GM12878 (cell line): ENCODE results near the gene KCNJ3. TPM values are rescaled to one million over a fixed set of nuclear protein-coding genes. Genes with fewer than 3 reads are reported as not detected.

Source experiments
- ATAC-seq: fragments of 200-7000 bp; cut with Tn5 transposase; 3 replicates; pipeline ENCODE4 v1.9.1; 2020; ENCODE audit warnings: mild to moderate bottlenecking, moderate library complexity
- BruUV-seq: library from RNA; stranded (reverse); fragments of 400-500 nt; replicated peaks from 2 replicates; lab custom pipeline; 2021; lab: Mats Ljungman, UMichigan
- CTCF ChIA-PET: fragments of 300-600 bp; sonication (Branson Sonifier 250); formaldehyde crosslinking; extraction: SDS; loops from one replicate; lab custom pipeline; 2021; ENCODE audit warnings: inconsistent platforms; lab: Yijun Ruan, JAX
- POLR2A ChIA-PET: fragments of 350-600 bp; formaldehyde crosslinking; extraction: SDS; loops from one replicate; lab custom pipeline; 2021; ENCODE audit warnings: inconsistent platforms; lab: Charles Lee
- RAD21 ChIA-PET: fragments of 300-600 bp; sonication (Branson Sonifier 250); formaldehyde crosslinking; loops from one replicate; lab custom pipeline; 2023; ENCODE audit warnings: antibody characterized with exemption; ENCODE audit not compliant: unreplicated experiment; lab: Charles Lee
- SMC1A ChIA-PET: fragments of 300-600 bp; sonication (Branson Sonifier 250); formaldehyde crosslinking; loops from one replicate; lab custom pipeline; 2023; ENCODE audit not compliant: unreplicated experiment, uncharacterized antibody; lab: Charles Lee
- DNase-seq: peaks from one replicate; pipeline ENCODE4 v3.0.0-alpha.2; 2011; ENCODE audit warnings: low read depth, low spot score
- FAIRE-seq: peaks from 3 replicates; lab custom pipeline; 2011; peaks lifted over from hg19 to GRCh38; lab: Jason Lieb, UNC
- H2AFZ ChIP-seq: 2 replicates; pipeline ENCODE4 v1.6.0; 2011; ENCODE audit warnings: low read depth, low read length, control low read depth; ENCODE audit not compliant: control insufficient read depth
- H3K27ac ChIP-seq: 2 replicates; pipeline ENCODE4 v1.5.1; 2011; ENCODE audit warnings: control low read depth; ENCODE audit not compliant: control insufficient read depth, insufficient read depth
- H3K27me3 ChIP-seq, 2 experiments: replicated peaks in 1 of 2; 2 replicates each; pipeline versions ENCODE4 v1.6.0 to v1.6.1; 2011; ENCODE audit warnings: low read length in 1 of 2; ENCODE audit not compliant: control insufficient read depth in 2 of 2, insufficient read depth in 2 of 2
- H3K36me3 ChIP-seq, 2 experiments: 2 replicates each; pipeline ENCODE4 v1.5.1; 2011; ENCODE audit warnings: low read length in 1 of 2; ENCODE audit not compliant: control insufficient read depth in 2 of 2, insufficient read depth in 2 of 2
- H3K4me1 ChIP-seq: 2 replicates; pipeline ENCODE4 v1.6.1; 2011; ENCODE audit warnings: mild to moderate bottlenecking, low read length, moderate library complexity, mixed read lengths; ENCODE audit not compliant: control insufficient read depth, insufficient read depth
- H3K4me2 ChIP-seq: 2 replicates; pipeline ENCODE4 v1.6.0; 2011; ENCODE audit warnings: control low read depth; ENCODE audit not compliant: control insufficient read depth, insufficient read depth
- H3K4me3 ChIP-seq: fragments of 200-600 bp; sonication (generic); 2 replicates; pipeline ENCODE4 v1.5.1; 2016
- H3K79me2 ChIP-seq: 2 replicates; pipeline ENCODE4 v1.6.0; 2011; ENCODE audit warnings: low read length; ENCODE audit not compliant: control insufficient read depth, insufficient read depth
- H3K9ac ChIP-seq: 2 replicates; pipeline ENCODE4 v1.8.0; 2011; ENCODE audit warnings: low read length, control low read depth, mixed read lengths; ENCODE audit not compliant: control insufficient read depth, insufficient read depth
- H3K9me3 ChIP-seq: replicated peaks from 3 replicates; pipeline ENCODE4 v1.5.1; 2011; ENCODE audit warnings: mild to moderate bottlenecking, low read length; ENCODE audit not compliant: control insufficient read depth, insufficient read depth
- H4K20me1 ChIP-seq: 2 replicates; pipeline ENCODE4 v1.6.0; 2011; ENCODE audit not compliant: control insufficient read depth, insufficient read depth
- CHD1 ChIP-seq: IDR thresholded peaks from 2 replicates; pipeline ENCODE4 v1.6.1; 2012; ENCODE audit warnings: low read depth, low read length, improper control_type of control experiment
- CHD2 ChIP-seq: IDR thresholded peaks from 2 replicates; pipeline ENCODE4 v1.6.1; 2011; ENCODE audit warnings: low read depth, low read length, improper control_type of control experiment, borderline replicate concordance
- EED ChIP-seq: sonication (generic); IDR thresholded peaks from 2 replicates; pipeline ENCODE4 v1.6.1; 2016; ENCODE audit warnings: antibody characterized with exemption, low read depth
- KAT2A ChIP-seq: conservative IDR thresholded peaks from 2 replicates; pipeline ENCODE4 v1.6.1; 2011; ENCODE audit warnings: low read depth, low read length; ENCODE audit not compliant: control insufficient read depth
- MEF2B ChIP-seq: fragments of 450-650 bp; IDR thresholded peaks from 2 replicates; pipeline ENCODE4 v1.6.1; 2018; ENCODE audit warnings: mild to moderate bottlenecking, moderate library complexity; ENCODE audit not compliant: partially characterized antibody, poor library complexity, severe bottlenecking
- MXI1 ChIP-seq: fragments of 150-350 bp; IDR thresholded peaks from 2 replicates; pipeline ENCODE4 v1.6.1; 2011; ENCODE audit warnings: low read depth, mild to moderate bottlenecking, inconsistent platforms, low read length, improper control_type of control experiment
- MYC ChIP-seq: IDR thresholded peaks from 2 replicates; pipeline ENCODE4 v1.6.1; 2011; ENCODE audit warnings: mild to moderate bottlenecking, low read length, moderate library complexity, inconsistent platforms; ENCODE audit not compliant: insufficient read depth, insufficient replicate concordance, insufficient read length, severe bottlenecking
- NR2C1 ChIP-seq: fragments of 450-650 bp; IDR thresholded peaks from 2 replicates; pipeline ENCODE4 v1.6.1; 2017; ENCODE audit warnings: antibody characterized with exemption, mild to moderate bottlenecking, moderate library complexity
- NRF1 ChIP-seq: conservative IDR thresholded peaks from 2 replicates; pipeline ENCODE4 v1.6.1; 2011; ENCODE audit warnings: mild to moderate bottlenecking, low read depth, low read length, improper control_type of control experiment
- TCF12 ChIP-seq: IDR thresholded peaks from 2 replicates; pipeline ENCODE4 v1.6.1; 2011; ENCODE audit warnings: low read depth, mild to moderate bottlenecking, low read length
- ZNF24 ChIP-seq: fragments of 450-650 bp; IDR thresholded peaks from 2 replicates; pipeline ENCODE4 v1.6.1; 2017; ENCODE audit warnings: antibody characterized with exemption, mild to moderate bottlenecking
- ZNF622 ChIP-seq: fragments of 450-650 bp; IDR thresholded peaks from 2 replicates; pipeline ENCODE4 v1.6.1; 2017; ENCODE audit warnings: mild to moderate bottlenecking, inconsistent platforms
- WGBS: methylation state at CpG from one replicate; pipeline ENCODE4 v1.1.6; 2016; ENCODE audit warnings: low lambda C conversion rate; ENCODE audit not compliant: insufficient replicate concordance, insufficient coverage; ENCODE audit errors: missing lambda C conversion rate; 5-methylcytosine and 5-hydroxymethylcytosine counted together
- in situ Hi-C: fragments of 300-500 bp; cut with MboI; formaldehyde crosslinking; loops from 9 replicates; pipeline ENCODE4 v1.14.3; 2018; ENCODE audit warnings: mixed read lengths
- intact Hi-C: fragments of 100-400 bp; cut with micrococcal nuclease; formaldehyde crosslinking; loops from one replicate; pipeline ENCODE4 v1.14.2; 2022; ENCODE audit not compliant: unreplicated experiment
- polyA plus RNA-seq, 11 experiments: library from polyadenylated mRNA; depleted of rRNA in 4 of 11; unstranded in 6 of 11; stranded (reverse) in 5 of 11; fragments of >200 nt; fragmentation: Nextera tagmentation in 4 of 11; fragmentation: Illumina TruSeq in 1 of 11; extraction: Ambion mirVana in 4 of 11; extraction: Trizol in 1 of 11; gene quantifications; 1 replicate in 1 of 11; 2 replicates in 10 of 11; pipeline versions ENCODE4 v1.2.1 to v1.2.3, GENCODE V29; 2011 to 2016; ENCODE audit warnings: inconsistent platforms in 2 of 11, missing spikeins in 2 of 11, low read depth in 1 of 11
- total RNA-seq, 4 experiments: library from RNA; depleted of rRNA in 3 of 4; stranded (reverse); fragments of >200 nt in 3 of 4; fragmentation: Illumina TruSeq in 1 of 4; extraction: Trizol in 1 of 4; gene quantifications; 2 replicates each; pipeline versions ENCODE4 v1.2.1 to v1.2.3, GENCODE V29; 2013 to 2021
- TF ChIP-seq, protein P1 (sequence below): IDR thresholded peaks from 2 replicates; pipeline ENCODE4 v1.6.1; 2011; ENCODE audit warnings: low read depth, mild to moderate bottlenecking, low read length, moderate library complexity, borderline replicate concordance; ENCODE audit errors: extremely low read depth

Gene KCNJ3
- total and polyA plus RNA-seq, 10 of the 15 experiments (the other 5 are each of a cell fraction or from before 2014, with no cell fraction given), result 0.01 to 1.1 (median 0.04) TPM; not detected in 6

- SMC1A ChIA-PET, result no interaction called here
- BruUV-seq, result no TSS peak
- Histone ChIP-seq H4K20me1 (no peaks in the 10 kb centered on the region), H3K4me3 (no peak overlapping the region), H3K9me3 (no peaks in the 10 kb centered on the region), H2AFZ (no peak overlapping the region), H3K4me1 (no peaks in the 10 kb centered on the region), H3K27me3 (no peaks in the 10 kb centered on the region), H3K79me2 (no peaks in the 10 kb centered on the region), H3K36me3 (no peaks in the 10 kb centered on the region), H3K9ac (no peak overlapping the region), H3K4me2 (no peak overlapping the region), H3K27ac (no peak overlapping the region)
- 28% methylated on average over 3 of the region's 3 CpGs for WGBS
- POLR2A ChIA-PET, result no interaction called here
- no peak for FAIRE-seq
- TF ChIP-seq MYC (no peak), ZNF622 (no peak), TCF12 (no peak), KAT2A (no peak), MEF2B (no peak), EED (no peak), NRF1 (no peak), NR2C1 (no peak), CHD2 (no peak), CHD1 (no peak), ZNF24 (no peak), MXI1 (no peak)
- TF ChIP-seq, protein P1, sequence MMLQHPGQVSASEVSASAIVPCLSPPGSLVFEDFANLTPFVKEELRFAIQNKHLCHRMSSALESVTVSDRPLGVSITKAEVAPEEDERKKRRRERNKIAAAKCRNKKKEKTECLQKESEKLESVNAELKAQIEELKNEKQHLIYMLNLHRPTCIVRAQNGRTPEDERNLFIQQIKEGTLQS, result no peak
- intact Hi-C loops (no loop called here), in situ Hi-C loops (no loop called here)
- RAD21 ChIA-PET, result no interaction called here
- DNase-seq, result no peak
- ATAC-seq, result no peak
- CTCF ChIA-PET, result no interaction called here
Measured at GRCh38 chr2:154795651-154796050, 97.2 kb downstream of the KCNJ3 start.
